ENCODE measurements around the gene DNER. TPM values are rescaled to one million over a fixed set of nuclear protein-coding genes. Genes with fewer than 3 reads are reported as not detected.

The DNER gene
- total RNA-seq, 2 donors from 2014 or later = 2.6 to 6.0 TPM

DNA sequence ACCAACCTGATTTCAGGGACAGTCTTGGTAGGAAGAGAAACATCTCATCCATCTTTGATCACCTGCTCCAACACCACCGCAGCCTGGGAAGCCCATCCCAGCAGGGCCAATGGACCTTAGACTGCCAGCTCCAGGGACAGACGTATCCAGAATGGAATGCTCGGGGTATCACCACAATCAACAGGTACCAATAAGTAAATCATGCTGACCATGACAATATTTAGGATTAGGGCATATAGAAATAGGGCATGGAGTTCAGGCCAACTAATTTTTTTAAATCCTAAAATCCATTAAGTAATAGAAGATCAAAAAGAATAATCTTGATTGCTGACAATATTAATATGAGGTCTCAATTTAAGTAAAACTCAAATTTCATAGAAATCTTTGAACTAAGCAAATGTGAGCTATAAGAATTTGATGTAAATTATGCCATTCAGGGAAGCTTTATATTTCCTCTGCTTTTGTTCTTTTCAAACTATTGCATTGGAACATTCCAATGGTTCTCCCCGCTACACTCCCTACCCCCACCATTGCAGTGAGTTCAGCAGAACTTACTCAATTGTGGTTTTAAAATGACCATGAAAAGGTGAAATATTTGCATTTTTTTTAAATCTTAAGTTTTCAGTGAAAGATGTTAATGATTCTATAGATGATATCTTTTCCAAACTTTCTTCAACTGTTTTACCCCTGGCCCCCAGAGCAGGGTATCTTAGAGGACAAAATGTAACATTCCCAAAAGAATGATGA lies 138.6 kb downstream of the DNER start:
- Histone ChIP-seq H3K9me3 (no peaks in the 10 kb centered on the region), H3K36me3 (no peaks in the 10 kb centered on the region), H3K4me1 (replicated peaks) (no peaks in the 10 kb centered on the region), H3K4me3 (no peak overlapping the region), H3K27ac (no peak overlapping the region), H3K27me3 (replicated peaks; ENCODE audit: insufficient read depth) (no peaks in the 10 kb centered on the region)
- DNase-seq (ENCODE audit: low spot score) = no peak
- WGBS = 90% methylated on average over 4 of the region's 4 CpGs
- TF ChIP-seq POLR2AphosphoS5 (IDR thresholded peaks at IDR 0.05) (no peak), POLR2A (IDR thresholded peaks at IDR 0.05) (no peak)
- TF ChIP-seq, protein P1, sequence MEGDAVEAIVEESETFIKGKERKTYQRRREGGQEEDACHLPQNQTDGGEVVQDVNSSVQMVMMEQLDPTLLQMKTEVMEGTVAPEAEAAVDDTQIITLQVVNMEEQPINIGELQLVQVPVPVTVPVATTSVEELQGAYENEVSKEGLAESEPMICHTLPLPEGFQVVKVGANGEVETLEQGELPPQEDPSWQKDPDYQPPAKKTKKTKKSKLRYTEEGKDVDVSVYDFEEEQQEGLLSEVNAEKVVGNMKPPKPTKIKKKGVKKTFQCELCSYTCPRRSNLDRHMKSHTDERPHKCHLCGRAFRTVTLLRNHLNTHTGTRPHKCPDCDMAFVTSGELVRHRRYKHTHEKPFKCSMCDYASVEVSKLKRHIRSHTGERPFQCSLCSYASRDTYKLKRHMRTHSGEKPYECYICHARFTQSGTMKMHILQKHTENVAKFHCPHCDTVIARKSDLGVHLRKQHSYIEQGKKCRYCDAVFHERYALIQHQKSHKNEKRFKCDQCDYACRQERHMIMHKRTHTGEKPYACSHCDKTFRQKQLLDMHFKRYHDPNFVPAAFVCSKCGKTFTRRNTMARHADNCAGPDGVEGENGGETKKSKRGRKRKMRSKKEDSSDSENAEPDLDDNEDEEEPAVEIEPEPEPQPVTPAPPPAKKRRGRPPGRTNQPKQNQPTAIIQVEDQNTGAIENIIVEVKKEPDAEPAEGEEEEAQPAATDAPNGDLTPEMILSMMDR (IDR thresholded peaks at IDR 0.05) = no peak
- intact Hi-C loops (cut with DNase I) = no loop called here

DNA sequence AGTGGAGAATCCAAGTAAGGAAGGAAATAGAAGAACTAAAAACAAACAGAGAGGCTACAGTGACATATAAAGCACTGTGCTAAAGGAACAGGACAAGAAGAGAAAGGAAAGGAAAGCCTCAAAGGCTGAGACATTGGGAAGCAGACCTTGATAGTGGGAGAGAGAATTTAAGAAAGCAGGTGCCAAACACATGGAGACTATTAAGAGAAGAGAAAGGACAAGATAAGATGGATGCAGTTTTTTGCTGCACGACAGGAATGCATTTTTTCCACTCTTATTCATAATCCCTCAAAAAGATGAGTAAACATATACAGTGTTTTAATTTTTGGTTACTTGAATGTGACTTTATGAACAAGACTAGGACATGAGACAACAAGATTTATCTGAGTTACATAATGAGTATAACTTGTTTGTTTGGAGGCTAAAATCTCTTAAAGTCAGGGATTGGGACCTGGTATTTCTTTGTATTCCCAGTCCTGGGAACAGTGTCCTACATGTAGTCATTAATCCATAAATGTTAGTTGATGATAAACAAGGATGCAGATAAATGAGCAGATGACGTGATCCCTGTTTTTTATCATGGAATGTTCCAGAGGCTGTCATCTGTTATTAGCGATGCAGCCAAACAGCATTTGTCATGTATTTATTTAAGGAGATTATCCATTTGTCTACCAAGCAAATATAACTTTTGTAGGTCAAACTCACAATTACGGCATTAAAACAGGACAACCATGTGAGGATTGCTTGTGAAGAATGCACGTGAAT lies 141.7 kb downstream of the DNER start:
- 46% methylated on average over 5 of the region's 5 CpGs for WGBS
- Histone ChIP-seq H3K9me3 (no peaks in the 10 kb centered on the region), H3K36me3 (no peaks in the 10 kb centered on the region), H3K27ac (no peak overlapping the region), H3K4me3 (no peak overlapping the region), H3K4me1 (replicated peaks) (no peaks in the 10 kb centered on the region), H3K27me3 (replicated peaks; ENCODE audit: insufficient read depth) (no peaks in the 10 kb centered on the region)
- intact Hi-C loops (cut with DNase I) = no loop called here
- DNase-seq (ENCODE audit: low spot score) = no peak
- no peak for TF ChIP-seq POLR2A (IDR thresholded peaks at IDR 0.05)
- TF ChIP-seq, protein P1 (IDR thresholded peaks at IDR 0.05) = no peak
- TF ChIP-seq POLR2AphosphoS5 (IDR thresholded peaks at IDR 0.05) = no peak

DNA sequence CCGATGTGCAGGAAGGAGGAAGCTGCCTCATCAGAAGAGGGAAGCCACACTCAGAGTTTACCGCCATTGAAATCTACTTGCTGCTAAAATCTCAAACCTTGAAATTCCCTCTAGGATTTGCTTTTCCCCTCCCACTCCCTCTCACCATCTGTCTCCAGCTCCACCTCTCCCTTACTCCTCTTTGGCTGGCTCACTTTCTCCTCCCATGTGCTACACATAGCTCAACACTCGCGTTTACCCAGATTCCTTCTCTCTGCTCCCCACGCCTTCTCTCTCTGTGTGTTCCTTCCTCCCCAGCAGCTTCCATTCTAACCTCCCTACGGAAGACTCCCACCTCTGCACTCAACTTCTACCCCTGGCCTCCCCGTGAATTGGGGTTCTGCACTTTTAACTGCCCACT lies 143.1 kb downstream of the DNER start:
- intact Hi-C loops (cut with DNase I) = no loop called here
- no peak for TF ChIP-seq POLR2A (IDR thresholded peaks at IDR 0.05)
- TF ChIP-seq, protein P1 (IDR thresholded peaks at IDR 0.05) = no peak
- TF ChIP-seq POLR2AphosphoS5 (IDR thresholded peaks at IDR 0.05) = no peak
- no peak overlapping the region for H3K27ac ChIP-seq
- WGBS = 86% methylated on average over 7 of the region's 7 CpGs
- no peaks in the 10 kb centered on the region for H3K27me3 ChIP-seq (replicated peaks; ENCODE audit: insufficient read depth)
- no peaks in the 10 kb centered on the region for H3K36me3 ChIP-seq
- H3K4me3 ChIP-seq = no peak overlapping the region
- H3K9me3 ChIP-seq = no peaks in the 10 kb centered on the region
- DNase-seq (ENCODE audit: low spot score) = no peak
- H3K4me1 ChIP-seq (replicated peaks) = no peaks in the 10 kb centered on the region

DNA sequence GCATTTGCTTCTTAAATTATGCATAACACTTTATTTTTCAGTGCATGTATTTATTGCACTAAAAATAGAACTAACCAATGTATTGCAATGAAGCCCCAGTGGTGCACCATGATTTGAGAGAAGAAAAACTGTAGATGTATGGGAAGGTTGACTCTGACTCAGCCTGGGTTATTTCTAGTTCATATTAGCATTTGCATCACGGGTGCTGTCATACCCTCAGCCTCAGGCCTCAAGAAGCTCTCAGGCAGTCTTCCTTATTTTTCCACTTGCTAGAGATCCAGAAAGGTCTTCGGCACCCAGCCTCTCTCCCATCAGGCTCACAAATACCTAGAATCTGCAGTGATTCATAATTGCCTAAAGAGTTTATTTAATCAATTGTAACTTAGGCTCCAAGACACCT lies 148.0 kb downstream of the DNER start:
- Histone ChIP-seq H3K4me3 (no peak overlapping the region), H3K27me3 (replicated peaks; ENCODE audit: insufficient read depth) (no peaks in the 10 kb centered on the region), H3K9me3 (no peaks in the 10 kb centered on the region), H3K27ac (no peak overlapping the region), H3K36me3 (no peaks in the 10 kb centered on the region), H3K4me1 (replicated peaks) (no peaks in the 10 kb centered on the region)
- no peak for DNase-seq (ENCODE audit: low spot score)
- TF ChIP-seq POLR2A (IDR thresholded peaks at IDR 0.05) (no peak), POLR2AphosphoS5 (IDR thresholded peaks at IDR 0.05) (no peak)
- TF ChIP-seq, protein P1 (IDR thresholded peaks at IDR 0.05) = no peak
- 92% methylated on average over 2 of the region's 2 CpGs for WGBS
- intact Hi-C loops (cut with DNase I) = no loop called here
